NOMO-1 treated with DMSO at 0.1 percent for 48 hours (cell line): Measurements from ENCODE around the gene SIK1.
"Not testable (repeated sequence)": the region's sequence is repeated elsewhere in the genome, so short reads cannot be mapped to it uniquely, and the experiment has no call there.

Source experiments
- DNase-seq: peaks from one replicate; lab custom pipeline; 2025; ENCODE audit not compliant: unreplicated experiment; lab: John Stamatoyannopoulos, UW

Gene SIK1

DNA sequence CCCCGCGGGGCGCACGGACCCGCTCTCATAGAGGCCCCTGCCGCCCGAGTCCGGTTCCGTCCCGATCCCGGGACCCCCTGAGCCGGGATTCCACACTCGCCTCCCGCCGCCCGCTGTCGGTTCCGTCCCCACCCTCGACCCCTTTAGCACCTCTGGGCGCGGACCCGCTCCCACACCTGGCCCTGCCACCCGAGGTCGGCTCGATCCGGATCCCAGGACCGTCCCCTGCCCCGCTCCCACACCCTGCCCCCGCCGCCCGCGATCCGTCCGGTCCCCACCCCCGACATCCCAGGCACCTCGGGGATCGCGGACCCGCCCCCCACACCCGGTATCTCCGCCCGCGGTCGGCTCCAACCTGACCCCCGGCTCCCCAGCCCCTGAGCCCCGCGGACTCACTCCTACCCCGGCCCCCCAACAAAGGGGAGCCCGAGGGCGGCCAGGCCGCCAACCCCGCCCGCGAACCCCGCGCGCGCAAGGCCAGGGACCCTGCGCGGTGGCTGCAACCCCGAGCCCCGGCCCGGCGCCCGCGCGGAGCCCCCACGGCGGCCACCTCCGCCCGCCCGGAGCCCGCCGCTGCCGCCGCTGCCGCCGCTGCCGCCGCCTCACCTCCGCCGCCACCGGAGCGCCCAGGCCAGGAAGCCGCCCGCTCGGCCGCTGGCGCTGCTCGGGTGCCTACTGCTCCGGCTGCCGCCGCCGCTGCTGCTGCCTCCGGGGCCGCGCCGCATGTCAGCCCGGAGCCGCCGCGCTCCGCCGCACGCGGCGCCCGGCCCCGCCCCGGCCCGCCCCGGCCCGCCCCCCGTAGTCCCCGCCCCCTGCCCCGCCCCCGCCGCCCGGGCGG is at the start of gene SIK1:
SIK1 (minus strand) TSS at position 728 of the 838 bp plus-strand sequence. CDS start 953 bp downstream, outside the sequence.
- DNase-seq: not testable (repeated sequence)

DNA sequence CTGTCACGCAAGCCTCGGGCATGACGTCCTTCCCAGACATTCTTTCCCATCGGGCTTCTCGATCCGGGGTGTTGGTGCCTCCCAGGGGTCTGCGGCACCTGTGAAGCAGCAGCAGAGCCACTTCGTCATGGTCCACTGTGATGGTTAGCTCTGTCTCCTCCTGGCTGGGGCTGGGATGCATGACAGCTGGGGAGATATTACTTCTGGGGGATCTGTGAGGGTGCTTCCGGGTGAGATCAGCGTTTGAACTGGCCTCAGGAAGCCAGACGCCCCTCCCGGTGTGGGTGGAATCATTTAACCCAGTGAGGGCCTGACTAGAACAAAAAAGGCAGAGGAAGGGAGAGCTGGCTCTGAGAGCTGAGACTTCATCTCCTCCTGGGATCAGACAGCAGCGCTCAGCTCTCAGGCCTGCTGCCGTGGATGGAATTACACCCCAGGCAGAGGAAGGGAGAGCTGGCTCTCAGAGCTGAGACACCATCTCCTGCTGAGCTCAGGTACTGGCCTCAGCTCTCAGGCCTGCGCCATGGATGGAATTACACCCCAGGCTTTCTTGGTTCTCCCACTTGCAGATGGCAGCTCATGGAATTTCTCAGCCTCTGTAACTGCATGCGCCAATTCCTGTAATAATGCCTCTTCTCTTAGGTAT is 44.8 kb upstream of the SIK1 start:
- not testable (repeated sequence) for DNase-seq

DNA sequence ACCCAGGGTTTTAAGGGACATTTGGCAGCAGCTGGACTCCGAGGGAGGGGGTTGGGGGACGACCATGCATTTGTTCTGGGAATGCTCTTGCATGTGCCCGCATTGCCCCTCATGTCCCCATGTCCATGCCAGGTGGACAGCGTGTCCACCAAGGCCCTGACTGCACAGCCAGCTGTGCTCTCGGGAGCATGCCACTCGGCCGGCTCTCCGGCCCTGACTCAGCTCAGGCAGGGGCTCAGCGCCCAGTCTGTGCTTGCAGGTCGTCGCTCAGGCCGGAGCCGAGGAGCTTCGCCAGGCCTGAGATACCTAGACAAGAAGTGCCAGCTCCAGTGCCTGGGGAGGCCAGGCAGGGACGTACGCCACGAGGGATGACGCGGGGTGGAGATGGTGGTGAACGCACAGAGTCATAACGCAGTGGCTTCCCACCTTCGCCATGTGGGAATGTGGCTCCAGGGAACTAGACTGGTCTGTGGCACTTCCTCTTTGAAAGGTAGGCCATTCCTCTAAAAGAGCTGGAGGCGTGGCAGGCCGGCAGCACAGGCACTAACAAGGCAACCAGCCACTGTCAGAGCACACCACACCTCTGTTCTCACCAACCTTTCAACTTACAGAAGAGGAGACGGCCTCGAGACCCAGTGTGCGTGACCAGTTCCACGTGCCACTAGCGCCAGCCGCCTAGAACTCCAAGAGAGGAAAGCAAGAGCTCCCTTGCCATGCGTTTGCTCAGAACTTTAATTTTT is 43.0 kb upstream of the SIK1 start:
- not testable (repeated sequence) for DNase-seq

DNA sequence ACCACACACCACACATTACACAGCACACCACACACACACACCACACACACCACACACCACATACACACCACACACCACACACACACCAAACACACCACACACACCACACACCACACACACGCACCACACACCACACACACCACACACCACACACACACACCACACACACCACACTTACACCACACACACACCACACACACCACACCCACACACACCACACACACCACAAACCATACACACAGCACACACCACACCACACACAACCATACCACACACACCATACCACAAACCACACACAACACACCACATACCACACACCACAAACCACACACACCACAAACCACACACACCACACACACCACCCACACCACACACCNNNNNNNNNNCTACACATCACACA is 40.9 kb upstream of the SIK1 start:
- DNase-seq: no peak

DNA sequence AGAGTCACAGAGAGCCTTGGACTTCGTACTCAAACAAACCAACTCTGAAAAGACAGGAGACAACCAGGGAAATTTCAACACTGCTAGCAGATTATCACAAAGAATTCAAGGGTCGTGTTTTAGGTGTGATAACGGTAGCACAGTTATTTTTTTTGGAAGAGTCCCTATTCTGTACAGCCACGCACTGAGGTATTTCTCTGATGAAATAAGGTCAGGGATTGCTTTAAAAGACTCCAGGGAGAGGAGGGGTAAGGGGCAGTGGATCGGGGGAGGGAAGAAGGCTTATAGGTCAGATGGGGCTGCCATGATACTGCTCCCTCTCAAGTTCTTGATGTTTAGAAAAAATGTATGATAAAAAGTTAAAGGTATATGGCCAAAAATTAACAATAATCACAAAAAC is 38.2 kb upstream of the SIK1 start:
- not testable (repeated sequence) for DNase-seq

DNA sequence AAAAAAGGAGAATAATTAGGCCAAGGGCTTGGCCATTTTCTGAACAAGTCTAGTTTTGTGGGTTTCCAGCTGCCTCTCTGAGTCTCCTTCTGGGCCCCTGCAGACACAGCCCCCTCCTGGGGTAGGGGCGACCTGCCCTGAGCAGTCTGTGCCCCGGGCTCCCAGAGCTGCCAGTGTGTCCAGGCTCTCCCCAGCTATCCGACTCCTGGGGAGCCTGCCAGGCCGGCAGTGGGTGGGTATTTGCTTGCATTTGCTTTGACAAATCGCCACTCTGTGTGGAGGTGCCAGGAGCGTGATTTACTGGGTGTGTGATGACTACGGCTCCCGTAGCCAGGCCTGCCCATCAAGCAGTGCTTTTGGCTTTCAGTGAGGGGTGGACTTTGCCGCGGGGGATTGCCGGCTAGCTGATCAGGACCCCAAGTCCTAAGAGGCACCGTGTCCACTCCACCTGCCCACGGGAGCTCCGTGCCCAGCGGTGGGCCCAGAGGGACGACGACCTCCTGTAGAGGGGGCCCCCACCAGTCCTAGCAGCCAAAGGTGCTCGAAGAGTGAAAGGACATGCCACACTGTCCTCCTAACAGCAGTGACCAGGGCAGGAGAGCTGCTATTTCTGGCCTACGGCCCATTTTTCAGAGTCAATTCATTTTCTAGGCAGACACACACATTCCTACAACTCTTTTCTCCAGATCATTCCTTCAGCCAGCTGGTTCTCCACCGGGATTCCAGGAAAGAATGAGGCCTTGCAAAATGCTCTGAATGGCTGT is 36.7 kb upstream of the SIK1 start:
- DNase-seq: not testable (repeated sequence)

DNA sequence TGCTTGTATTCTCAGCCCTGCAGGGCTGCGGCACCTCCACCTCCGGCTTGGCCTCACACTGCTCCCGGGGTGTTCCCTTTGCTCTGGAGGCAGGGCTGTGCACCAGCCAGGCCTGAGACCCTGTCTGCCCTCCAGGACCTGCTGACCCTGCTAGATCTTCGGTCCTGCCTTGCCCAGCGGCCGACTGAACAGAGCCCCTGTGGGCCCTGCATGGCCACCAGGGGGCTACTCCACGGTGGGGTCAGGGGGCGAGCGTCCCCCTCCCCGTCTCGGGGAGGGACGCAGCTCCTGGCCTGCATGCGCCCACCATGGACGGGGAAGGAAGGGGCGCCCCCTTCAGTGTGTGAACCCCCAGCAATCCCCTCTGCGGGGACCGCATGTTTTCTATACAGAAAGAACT is 36.0 kb upstream of the SIK1 start:
- not testable (repeated sequence) for DNase-seq

DNA sequence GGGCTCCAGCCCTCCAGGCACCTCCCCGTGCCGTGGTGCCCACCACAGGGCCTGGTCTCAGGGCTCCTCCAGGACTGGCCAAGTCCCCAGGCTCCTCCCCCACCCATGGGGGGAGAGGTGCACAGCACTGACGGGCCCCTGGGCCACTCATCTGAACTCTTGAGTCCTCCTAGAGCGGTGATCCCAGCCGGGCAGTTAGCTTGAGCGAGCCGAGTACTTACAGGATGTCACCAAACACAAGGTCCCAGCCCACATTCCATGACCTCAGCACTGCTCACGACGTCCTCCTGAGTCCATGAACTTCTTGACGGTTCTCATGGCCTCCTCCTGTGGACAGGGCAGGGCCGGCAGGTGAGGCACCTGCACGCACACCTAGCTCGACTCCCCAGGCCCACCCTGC is 33.5 kb upstream of the SIK1 start:
- not testable (repeated sequence) for DNase-seq

DNA sequence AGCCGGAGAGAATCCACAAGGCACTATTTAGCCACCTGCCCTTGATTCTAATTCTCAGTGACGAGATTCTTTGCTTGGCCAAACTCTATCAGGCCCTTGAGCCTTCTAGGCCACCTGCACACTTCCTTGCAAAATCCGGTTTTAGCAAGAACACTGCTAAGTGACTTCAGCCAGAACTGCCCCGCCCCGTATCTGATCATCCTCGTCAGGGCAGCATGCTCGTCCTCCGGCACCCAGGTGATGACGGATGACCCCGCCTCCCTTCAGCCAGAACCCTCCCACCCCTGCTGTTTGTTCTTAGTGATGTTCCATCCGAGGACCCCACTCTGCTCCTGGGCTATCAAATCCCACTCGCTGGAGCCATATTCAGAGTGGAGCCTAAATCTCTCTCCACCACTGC is 32.1 kb upstream of the SIK1 start:
- DNase-seq: not testable (repeated sequence)

DNA sequence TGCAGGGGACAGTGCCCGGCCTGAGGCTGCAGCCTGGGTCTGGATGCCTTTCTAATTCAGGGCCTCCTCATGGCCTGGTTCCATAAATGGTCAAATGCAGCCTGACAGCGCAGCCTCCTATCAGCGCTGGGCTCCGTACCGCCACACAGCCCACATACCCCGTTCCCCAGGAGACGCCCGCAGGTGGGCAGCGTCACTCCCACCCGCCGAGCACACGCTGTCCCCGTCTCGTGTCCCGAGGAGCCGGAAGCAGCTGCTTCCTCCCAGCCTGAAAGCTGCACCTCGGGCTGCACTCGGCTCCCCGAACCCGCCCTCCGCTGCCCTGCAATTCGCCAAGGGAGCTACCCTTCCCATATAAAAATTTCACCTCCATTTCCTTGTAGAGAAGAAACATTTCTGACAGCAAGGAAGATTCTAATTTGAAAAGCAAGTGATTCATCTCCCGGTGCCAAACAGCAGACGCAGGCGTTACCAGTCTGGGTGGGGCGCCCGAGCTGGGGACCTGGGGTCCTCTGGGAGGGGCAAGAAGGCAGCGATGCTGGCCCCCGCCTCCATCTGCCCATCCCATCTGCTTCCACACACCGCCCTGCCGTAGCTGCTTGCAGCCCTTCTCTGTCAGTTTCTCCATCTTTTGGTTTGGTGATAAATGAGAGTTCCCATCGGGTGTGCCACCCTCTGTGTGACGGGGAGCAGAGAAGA is 29.8 kb upstream of the SIK1 start:
- DNase-seq: not testable (repeated sequence)

DNA sequence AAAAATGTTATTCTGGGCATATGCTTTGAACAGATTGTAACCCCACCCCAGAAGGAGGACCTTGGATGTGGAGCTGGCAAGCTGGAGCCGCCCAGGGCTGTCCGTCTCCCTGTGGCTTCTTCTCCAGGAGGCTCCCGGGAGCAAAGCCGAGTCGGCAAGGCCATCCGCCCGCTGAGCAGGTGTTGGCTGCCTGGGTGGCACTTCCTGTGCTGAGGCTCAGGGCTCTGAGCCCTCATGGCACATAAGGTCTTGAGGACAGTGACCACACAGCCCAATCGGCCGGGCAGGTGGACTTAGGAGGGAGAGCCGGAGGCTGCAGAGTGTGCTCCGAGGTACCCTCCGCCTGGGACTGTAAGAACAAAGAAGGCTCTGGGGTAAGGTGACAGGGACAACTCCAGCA is 28.8 kb upstream of the SIK1 start:
- not testable (repeated sequence) for DNase-seq

DNA sequence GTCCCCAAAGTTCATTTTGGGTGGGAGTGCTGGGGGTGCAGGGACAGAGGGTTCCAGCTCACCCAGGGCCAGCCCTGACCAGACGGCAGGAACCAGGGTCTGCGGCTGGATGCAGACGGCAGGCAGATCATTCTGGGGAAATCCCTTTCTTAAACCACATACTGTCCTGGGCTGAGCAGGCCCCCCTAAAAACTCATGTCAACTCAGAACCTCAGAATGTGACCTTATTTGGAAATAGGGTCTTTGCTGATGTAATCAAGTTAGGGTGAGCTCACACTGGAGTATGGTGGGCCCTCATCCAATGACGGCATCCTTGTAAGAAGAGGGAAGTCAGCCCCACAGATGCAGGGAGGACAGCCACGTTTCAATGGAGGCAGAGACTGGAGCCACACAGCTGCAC is 27.2 kb upstream of the SIK1 start:
- DNase-seq: not testable (repeated sequence)

DNA sequence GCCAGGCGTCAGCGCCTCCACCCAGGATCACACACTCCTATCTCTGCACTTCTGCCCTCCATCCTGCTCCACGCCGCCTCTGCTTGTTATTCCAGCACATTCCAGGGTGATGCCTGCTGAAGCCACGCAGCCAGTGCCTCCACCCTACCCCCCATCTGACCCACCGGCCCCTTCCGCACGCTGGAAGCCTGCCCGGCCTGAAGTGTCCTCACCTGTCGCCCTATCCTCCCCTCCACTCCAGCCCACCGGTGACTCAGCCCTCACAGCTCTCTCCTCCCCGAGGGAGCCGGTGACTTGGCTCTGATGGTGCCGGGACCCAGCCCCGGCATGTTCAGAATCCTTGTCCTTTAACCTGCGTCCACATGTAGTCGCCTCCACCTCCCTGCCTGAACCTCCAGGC is 24.9 kb upstream of the SIK1 start:
- DNase-seq: not testable (repeated sequence)

DNA sequence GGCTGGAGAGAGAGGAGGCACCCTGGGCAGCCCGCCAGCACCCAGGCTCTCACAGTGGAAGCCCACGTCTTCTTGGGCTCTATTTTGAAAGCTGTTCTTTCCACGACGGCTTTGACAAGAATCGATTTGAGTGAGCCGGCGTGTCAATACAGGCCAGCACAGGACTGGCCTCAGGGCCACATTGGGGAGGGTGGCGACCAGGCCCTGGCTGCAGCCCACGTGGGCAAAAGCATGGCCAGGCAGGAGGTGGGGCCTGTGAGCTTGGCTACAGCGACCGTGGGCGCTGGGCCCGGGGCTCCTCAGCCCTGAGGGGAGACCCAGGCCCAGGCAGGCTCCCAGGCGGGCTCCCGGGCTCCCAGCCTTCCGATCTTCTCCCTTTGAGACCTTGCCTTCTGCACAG is 23.4 kb upstream of the SIK1 start:
- not testable (repeated sequence) for DNase-seq

DNA sequence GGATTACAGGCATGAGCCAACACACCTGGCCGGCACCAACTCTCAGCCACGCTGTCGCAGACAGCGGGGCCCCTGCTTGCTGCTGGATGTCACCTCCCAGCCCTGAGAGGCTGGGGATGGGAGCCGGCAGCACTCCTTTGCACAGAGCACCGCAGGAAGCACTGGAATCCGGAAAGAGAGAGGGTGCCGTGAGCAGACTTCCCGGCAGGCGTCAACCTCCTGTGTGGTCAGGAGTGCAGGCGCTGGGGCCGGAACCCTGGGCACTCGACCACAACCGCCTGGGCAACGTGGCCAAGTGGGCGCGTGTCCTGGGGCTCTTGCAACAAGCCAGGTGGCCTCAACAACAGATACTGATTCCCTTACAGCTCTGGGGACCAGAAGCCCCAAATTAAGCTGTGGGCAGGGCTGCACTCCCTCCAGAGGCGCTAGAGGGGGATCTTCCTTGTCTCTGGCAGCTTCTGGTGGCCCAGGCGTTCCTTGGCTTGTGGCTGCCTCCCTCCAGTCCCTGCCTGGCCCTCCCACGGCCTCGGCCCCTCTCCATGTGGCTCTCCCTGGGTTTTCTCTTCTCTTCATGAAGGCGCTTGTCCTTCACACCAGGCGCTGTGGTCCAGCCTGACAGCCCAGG is 20.5 kb upstream of the SIK1 start:
- DNase-seq: not testable (repeated sequence)

DNA sequence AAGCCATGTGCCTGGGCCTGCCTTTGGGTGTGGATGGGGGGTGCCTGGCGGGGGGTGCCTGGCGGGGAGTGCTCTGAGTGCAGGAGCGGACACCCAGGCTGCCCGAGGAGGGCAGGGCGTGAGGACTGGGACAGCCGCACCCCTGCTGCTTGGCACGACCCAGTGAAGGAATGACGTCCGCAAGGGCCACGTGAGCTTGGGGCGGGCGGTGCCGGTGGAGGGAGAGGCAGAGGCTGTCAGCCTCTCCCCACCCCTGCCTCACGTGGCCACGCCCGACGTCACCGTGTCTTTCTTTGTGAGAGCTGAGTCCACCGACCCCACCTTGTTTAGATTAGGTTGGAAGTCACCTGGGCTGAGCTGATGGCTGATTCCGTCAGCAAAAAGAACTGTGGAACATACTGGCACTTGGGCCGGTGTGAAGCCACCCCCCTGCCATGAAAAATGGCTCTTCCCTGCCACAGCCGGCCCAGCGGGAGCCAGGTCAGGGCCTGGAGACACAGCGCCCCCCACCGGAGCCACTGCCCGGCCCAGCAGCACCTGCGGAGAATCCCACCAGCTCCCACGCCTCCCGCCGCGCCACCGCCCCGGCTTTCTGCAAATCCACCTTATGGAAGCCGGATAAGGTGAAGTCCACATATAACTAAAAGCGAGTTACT is 19.5 kb upstream of the SIK1 start:
- not testable (repeated sequence) for DNase-seq

DNA sequence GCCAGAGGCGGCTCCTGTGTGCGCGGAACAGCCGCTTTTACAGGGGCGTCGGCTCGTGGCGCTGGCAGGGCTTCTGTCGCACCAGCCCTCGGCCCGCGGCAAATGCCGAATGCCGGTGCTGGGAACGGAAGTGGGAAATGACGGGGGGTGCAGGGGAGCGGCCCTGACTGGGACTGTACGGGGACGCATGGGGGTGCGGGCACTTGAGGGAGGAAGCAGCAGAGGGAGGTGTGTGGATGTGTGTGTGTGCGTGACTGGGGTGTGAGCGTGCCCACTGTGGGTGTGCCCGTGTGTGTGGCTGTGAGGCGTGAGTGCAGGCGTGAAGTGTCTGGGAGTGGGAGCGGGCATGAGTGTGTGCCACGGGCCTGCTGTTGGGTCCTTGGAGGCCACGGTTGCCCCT is 17.6 kb upstream of the SIK1 start:
- not testable (repeated sequence) for DNase-seq

DNA sequence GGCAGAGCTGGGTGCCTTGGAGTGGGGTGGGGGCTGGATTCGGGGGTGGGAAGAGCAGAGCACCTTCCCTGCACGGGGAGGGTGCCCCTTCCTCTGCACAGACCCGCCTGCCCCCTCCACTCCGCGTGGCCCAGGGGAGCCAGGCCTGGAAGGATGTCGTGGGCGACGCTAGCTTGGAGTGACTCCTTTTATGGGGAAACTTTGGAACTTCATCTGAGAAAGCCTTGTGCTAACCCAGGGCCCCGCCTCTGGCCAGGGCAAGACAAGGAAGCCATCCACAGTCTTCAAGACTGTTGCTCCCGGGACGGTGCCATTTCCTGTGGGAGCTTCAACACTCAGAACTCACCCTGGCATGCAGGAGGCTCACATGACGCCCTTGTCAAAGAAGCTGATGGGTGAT is 15.6 kb upstream of the SIK1 start:
- not testable (repeated sequence) for DNase-seq
